K562 (cell line): ENCODE results near the gene AMZ1. TPM values are rescaled to one million over a fixed set of nuclear protein-coding genes. Genes with fewer than 3 reads are reported as not detected.

Source experiments
- BACH1 ChIP-seq: fragments of 200-800 bp; sonication (Bioruptor generic); IDR thresholded peaks from 2 replicates; pipeline ENCODE4 v1.6.1; 2016; ENCODE audit warnings: missing genetic modification characterization, missing compliant biosample characterization
- CEBPB ChIP-seq: fragments of 450-650 bp; IDR thresholded peaks from 2 replicates; pipeline ENCODE4 v1.6.1; 2016; ENCODE audit warnings: missing genetic modification characterization, missing compliant biosample characterization
- CHCHD3 ChIP-seq: fragments of 250-450 bp; sonication (Bioruptor Pico); IDR thresholded peaks from 2 replicates; pipeline ENCODE4 v2.1.2; 2022; ENCODE audit warnings: mild to moderate bottlenecking
- ETV1 ChIP-seq: fragments of 450-650 bp; conservative IDR thresholded peaks from 2 replicates; pipeline ENCODE4 v1.6.1; 2016; ENCODE audit warnings: missing genetic modification characterization, control low read depth, low read depth, missing compliant biosample characterization
- HNRNPUL1 ChIP-seq: fragments of 200-400 bp; formaldehyde crosslinking; IDR thresholded peaks from 2 replicates; pipeline ENCODE4 v1.6.1; 2017; ENCODE audit warnings: low read length
- JUN ChIP-seq, 2 experiments: sonication (generic) in 1 of 2; formaldehyde crosslinking in 1 of 2; IDR thresholded peaks; 2 replicates each; pipeline versions ENCODE4 v1.6.1 to v1.8.0; 2012 to 2022; ENCODE audit warnings: borderline replicate concordance in 2 of 2, mild to moderate bottlenecking in 2 of 2, improper control_type of control experiment in 1 of 2, low read depth in 1 of 2, low read length in 1 of 2, missing genetic modification reagents in 1 of 2
- KLF6 ChIP-seq: fragments of 250-450 bp; sonication (Bioruptor Pico); IDR thresholded peaks from 2 replicates; pipeline ENCODE4 v1.4.0; 2020; ENCODE audit warnings: mild to moderate bottlenecking, moderate library complexity, borderline replicate concordance
- MBD2 ChIP-seq: sonication (generic); IDR thresholded peaks from 2 replicates; pipeline ENCODE4 v1.6.1; 2016; ENCODE audit warnings: low read depth, borderline replicate concordance
- MNT ChIP-seq, 2 experiments: fragments of 450-650 bp; conservative IDR thresholded peaks; 2 replicates each; pipeline ENCODE4 v1.6.1; 2017; ENCODE audit warnings: mild to moderate bottlenecking in 2 of 2, moderate library complexity in 2 of 2
- NR2C1 ChIP-seq, 2 experiments: fragments of 450-650 bp; IDR thresholded peaks; 2 replicates each; pipeline ENCODE4 v1.6.1; 2017; ENCODE audit warnings: mild to moderate bottlenecking in 2 of 2, antibody characterized with exemption in 1 of 2, inconsistent platforms in 1 of 2, missing compliant biosample characterization in 1 of 2, missing genetic modification characterization in 1 of 2
- POLR2A ChIP-seq: fragments of 450-650 bp; conservative IDR thresholded peaks from 2 replicates; pipeline ENCODE4 v1.6.1; 2016
- POLR2AphosphoS5 ChIP-seq: IDR thresholded peaks from 2 replicates; pipeline ENCODE4 v1.6.1; 2011; ENCODE audit warnings: mild to moderate bottlenecking, low read depth, low read length, moderate library complexity; ENCODE audit not compliant: control insufficient read depth, insufficient read depth
- SRSF3 ChIP-seq: fragments of 200-400 bp; formaldehyde crosslinking; IDR thresholded peaks from 2 replicates; pipeline ENCODE4 v1.6.1; 2016; ENCODE audit warnings: mild to moderate bottlenecking, low read length, moderate library complexity; ENCODE audit not compliant: insufficient read depth
- TBL1XR1 ChIP-seq, 2 experiments: IDR thresholded peaks; 2 replicates each; pipeline ENCODE4 v1.6.1; 2012; ENCODE audit warnings: improper control_type of control experiment in 2 of 2, low read length in 2 of 2, mild to moderate bottlenecking in 1 of 2
- TCFL5 ChIP-seq: fragments of 250-450 bp; sonication (Bioruptor Pico); conservative IDR thresholded peaks from 2 replicates; pipeline ENCODE4 v1.6.1; 2021; ENCODE audit warnings: mild to moderate bottlenecking, moderate library complexity, matching md5 sums
- TFAP4 ChIP-seq: sonication (generic); formaldehyde crosslinking; IDR thresholded peaks from 2 replicates; pipeline ENCODE4 v1.8.0; 2022; ENCODE audit warnings: missing genetic modification reagents, mild to moderate bottlenecking, moderate library complexity, borderline replicate concordance
- ZNF134 ChIP-seq: fragments of 250-450 bp; sonication (Bioruptor Pico); conservative IDR thresholded peaks from 2 replicates; pipeline ENCODE4 v1.4.0; 2020
- ZNF197 ChIP-seq: fragments of 200-800 bp; sonication (Bioruptor generic); IDR thresholded peaks from 2 replicates; pipeline ENCODE4 v1.6.1; 2016; ENCODE audit warnings: low read depth, missing genetic modification characterization, missing compliant biosample characterization
- ZNF518B ChIP-seq: fragments of 250-450 bp; sonication (Bioruptor Pico); IDR thresholded peaks from 2 replicates; pipeline ENCODE4 v1.5.0; 2021; ENCODE audit warnings: mild to moderate bottlenecking, moderate library complexity
- ZNF707 ChIP-seq: fragments of 250-450 bp; sonication (Bioruptor Pico); conservative IDR thresholded peaks from 2 replicates; pipeline ENCODE4 v1.8.0; 2022; ENCODE audit warnings: inconsistent platforms, mild to moderate bottlenecking, moderate library complexity
- polyA plus RNA-seq, 8 experiments: library from polyadenylated mRNA; depleted of rRNA in 4 of 8; stranded (reverse) in 5 of 8; unstranded in 3 of 8; fragments of >200 nt; fragmentation: Nextera tagmentation in 2 of 8; fragmentation: Illumina TruSeq in 1 of 8; extraction: Ambion mirVana in 2 of 8; extraction: Trizol in 1 of 8; gene quantifications; 2 replicates each; pipeline versions ENCODE4 v1.2.1 to v1.2.3, GENCODE V29; 2011 to 2014; ENCODE audit warnings: inconsistent platforms in 1 of 8, missing spikeins in 1 of 8
- total RNA-seq, 7 experiments: library from RNA; depleted of rRNA in 6 of 7; stranded (reverse); fragments of >200 nt in 6 of 7; fragmentation: Illumina TruSeq in 2 of 7; extraction: Trizol in 2 of 7; gene quantifications; 2 replicates each; pipeline versions ENCODE4 v1.2.1 to v1.2.3, GENCODE V29; 2011 to 2021; ENCODE audit warnings: low replicate concordance in 1 of 7

Gene AMZ1
- total and polyA plus RNA-seq, 9 of the 15 experiments (the other 6 are each of a cell fraction or from before 2014, with no cell fraction given), result not detected

GRCh38 chr7:2717293-2718261 lies 29.6 kb downstream of the AMZ1 start (continued):
- no peak for TF ChIP-seq CEBPB (tag)
- TF ChIP-seq CHCHD3 (CRISPR knock-in tag), result no peak
- TF ChIP-seq ETV1 (tag), result peak; percentile 97
- no peak for TF ChIP-seq SRSF3
- TF ChIP-seq ZNF518B (CRISPR knock-in tag), result no peak
- TF ChIP-seq NR2C1 (IDR thresholded peaks at IDR 0.05), result peak; percentile 86
- TF ChIP-seq NR2C1 (tag; IDR thresholded peaks at IDR 0.05), result peak; percentile 87
- peak; percentile 60 for TF ChIP-seq MBD2
- peak; percentile 64 for TF ChIP-seq POLR2AphosphoS5
- TF ChIP-seq TFAP4 (CRISPR knock-in tag), result peak; percentile 60; the same call in 1 of the 2 replicates
- TF ChIP-seq ZNF707 (CRISPR knock-in tag), result 0 out of 2 replicates have a peak, but pooled peaks have one; percentile 6
- peak; percentile 88 to 93 for TF ChIP-seq MNT (conservative IDR thresholded peaks at IDR 0.05)
- TF ChIP-seq HNRNPUL1, result no peak
- peak; percentile 47; the same call in 1 of the 2 replicates for TF ChIP-seq ZNF134
- TF ChIP-seq JUN (IDR thresholded peaks at IDR 0.05; ENCODE audit: borderline replicate concordance, low read depth, low read length), result no peak
- TF ChIP-seq JUN (CRISPR knock-in tag; IDR thresholded peaks at IDR 0.05; ENCODE audit: borderline replicate concordance), result 0 out of 2 replicates have a peak, but pooled peaks have one; percentile 24
- peak; percentile 59 for TF ChIP-seq BACH1 (tag)
- peak; percentile 71; the same call in 1 of the 2 replicates for TF ChIP-seq KLF6 (CRISPR knock-in tag)
- TF ChIP-seq ZNF197 (CRISPR knock-in tag), result 0 out of 2 replicates have a peak, but pooled peaks have one; percentile 63
- TF ChIP-seq POLR2A, result peak; percentile 58; the same call in 1 of the 2 replicates
- TF ChIP-seq TBL1XR1 (IDR thresholded peaks at IDR 0.05; ENCODE audit: low read length in 2 of 2), result peak in 1 of 2 experiments; percentile 76; a peak in 2 of 4 replicates
- 0 out of 2 replicates have a peak, but pooled peaks have one; percentile 7 for TF ChIP-seq TCFL5 (CRISPR knock-in tag)
